ENCODE measurements around the gene ARMH3.

DNA sequence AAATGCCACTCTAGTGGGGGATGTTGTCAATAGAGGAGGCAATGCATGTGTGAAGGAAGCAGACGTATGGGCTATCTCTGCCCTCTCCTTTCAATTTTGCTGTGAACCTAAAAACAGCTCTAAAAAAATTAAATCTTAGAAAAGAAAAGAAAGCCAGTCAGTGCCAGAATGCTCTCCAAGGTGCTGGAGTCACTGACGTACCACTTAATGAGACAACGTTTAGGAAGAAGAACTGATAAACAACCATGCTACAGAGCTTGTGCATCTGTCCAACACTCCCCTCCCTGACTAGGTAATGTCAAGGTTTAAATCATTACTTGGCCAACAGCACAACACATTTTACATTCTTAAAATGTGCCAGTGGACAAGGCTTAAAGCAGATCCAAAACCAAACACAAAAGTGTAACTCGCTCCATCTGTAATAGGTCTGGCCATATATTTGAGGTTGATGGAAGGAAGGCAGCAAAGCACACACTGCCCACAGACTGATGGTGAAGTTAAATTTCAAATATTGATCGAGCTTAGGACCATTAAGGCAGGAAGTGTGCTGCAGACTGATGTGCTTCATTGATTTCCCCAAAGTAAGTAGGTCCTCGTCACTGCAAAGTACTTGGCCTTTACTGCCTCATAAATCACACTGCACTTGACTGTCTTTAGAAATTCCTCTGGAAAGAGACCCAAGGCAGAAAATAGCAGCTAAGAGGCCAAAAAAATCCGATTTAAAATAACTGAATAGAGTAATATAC lies 15.5 kb downstream of the ARMH3 start:
- TF ChIP-seq, protein P1, sequence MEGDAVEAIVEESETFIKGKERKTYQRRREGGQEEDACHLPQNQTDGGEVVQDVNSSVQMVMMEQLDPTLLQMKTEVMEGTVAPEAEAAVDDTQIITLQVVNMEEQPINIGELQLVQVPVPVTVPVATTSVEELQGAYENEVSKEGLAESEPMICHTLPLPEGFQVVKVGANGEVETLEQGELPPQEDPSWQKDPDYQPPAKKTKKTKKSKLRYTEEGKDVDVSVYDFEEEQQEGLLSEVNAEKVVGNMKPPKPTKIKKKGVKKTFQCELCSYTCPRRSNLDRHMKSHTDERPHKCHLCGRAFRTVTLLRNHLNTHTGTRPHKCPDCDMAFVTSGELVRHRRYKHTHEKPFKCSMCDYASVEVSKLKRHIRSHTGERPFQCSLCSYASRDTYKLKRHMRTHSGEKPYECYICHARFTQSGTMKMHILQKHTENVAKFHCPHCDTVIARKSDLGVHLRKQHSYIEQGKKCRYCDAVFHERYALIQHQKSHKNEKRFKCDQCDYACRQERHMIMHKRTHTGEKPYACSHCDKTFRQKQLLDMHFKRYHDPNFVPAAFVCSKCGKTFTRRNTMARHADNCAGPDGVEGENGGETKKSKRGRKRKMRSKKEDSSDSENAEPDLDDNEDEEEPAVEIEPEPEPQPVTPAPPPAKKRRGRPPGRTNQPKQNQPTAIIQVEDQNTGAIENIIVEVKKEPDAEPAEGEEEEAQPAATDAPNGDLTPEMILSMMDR (IDR thresholded peaks at IDR 0.05; ENCODE audit: low read length): no peak
- TF ChIP-seq EZH2phosphoT487 (IDR thresholded peaks at IDR 0.05; ENCODE audit: low read length): no peak
